GM12865 (cell line): ENCODE results near the gene DOK7.

Experiments used
- DNase-seq: peaks from one replicate; pipeline ENCODE4 v3.0.0; 2010; ENCODE audit warnings: low read depth
- H3K4me3 ChIP-seq: 2 replicates; pipeline ENCODE4 v1.5.1; 2011; ENCODE audit warnings: mild to moderate bottlenecking, low read depth, low read length, control low read depth
- TF ChIP-seq, protein P1 (sequence below): IDR thresholded peaks from 2 replicates; pipeline ENCODE4 v1.5.1; 2011; ENCODE audit warnings: low read length, control low read depth, low read depth, inconsistent platforms; ENCODE audit not compliant: insufficient read depth; ENCODE audit errors: missing control alignments

Gene DOK7

DNA sequence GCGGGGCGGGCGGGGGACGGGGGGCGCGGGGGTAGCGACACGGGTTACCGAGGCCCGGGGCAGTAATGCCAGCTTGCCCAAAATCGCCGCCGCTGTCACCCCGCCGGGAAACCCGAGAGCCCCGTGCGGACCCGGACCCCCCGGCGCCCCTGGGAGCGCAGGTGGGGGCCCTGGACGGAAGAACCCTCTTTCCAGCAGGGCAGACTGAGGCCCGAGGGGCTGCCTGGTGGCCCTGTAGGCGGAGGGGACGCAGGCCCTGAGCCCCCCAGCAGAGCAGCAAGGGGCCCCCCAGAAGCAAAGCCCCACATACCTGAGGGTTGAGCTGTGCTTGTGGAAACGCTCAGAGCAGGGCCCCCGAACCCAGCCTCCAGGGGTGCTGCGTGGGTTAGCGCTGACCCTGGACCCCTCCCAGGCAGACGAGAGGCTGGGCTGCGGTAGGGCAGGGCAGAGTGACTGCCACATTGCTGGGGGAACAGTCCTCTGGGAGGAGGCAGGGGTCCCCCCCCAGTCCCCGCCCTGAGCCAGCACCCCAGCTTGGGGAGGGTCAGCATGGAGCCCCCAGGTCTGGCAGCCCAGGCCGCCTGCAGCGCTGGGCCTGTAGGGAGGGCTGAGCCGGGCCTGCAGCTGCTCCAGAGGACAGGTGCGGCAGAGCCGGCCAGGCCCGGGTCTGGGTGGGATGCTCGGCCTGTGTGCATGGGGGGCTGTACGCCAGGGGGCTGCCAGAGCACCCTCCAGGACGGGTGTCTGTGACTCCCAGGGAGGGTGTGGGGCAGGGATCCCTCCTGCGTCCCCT is 646 bp downstream of the DOK7 start:
- no peak overlapping the region for H3K4me3 ChIP-seq
- TF ChIP-seq, protein P1, sequence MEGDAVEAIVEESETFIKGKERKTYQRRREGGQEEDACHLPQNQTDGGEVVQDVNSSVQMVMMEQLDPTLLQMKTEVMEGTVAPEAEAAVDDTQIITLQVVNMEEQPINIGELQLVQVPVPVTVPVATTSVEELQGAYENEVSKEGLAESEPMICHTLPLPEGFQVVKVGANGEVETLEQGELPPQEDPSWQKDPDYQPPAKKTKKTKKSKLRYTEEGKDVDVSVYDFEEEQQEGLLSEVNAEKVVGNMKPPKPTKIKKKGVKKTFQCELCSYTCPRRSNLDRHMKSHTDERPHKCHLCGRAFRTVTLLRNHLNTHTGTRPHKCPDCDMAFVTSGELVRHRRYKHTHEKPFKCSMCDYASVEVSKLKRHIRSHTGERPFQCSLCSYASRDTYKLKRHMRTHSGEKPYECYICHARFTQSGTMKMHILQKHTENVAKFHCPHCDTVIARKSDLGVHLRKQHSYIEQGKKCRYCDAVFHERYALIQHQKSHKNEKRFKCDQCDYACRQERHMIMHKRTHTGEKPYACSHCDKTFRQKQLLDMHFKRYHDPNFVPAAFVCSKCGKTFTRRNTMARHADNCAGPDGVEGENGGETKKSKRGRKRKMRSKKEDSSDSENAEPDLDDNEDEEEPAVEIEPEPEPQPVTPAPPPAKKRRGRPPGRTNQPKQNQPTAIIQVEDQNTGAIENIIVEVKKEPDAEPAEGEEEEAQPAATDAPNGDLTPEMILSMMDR: no peak
- no peak for DNase-seq

DNA sequence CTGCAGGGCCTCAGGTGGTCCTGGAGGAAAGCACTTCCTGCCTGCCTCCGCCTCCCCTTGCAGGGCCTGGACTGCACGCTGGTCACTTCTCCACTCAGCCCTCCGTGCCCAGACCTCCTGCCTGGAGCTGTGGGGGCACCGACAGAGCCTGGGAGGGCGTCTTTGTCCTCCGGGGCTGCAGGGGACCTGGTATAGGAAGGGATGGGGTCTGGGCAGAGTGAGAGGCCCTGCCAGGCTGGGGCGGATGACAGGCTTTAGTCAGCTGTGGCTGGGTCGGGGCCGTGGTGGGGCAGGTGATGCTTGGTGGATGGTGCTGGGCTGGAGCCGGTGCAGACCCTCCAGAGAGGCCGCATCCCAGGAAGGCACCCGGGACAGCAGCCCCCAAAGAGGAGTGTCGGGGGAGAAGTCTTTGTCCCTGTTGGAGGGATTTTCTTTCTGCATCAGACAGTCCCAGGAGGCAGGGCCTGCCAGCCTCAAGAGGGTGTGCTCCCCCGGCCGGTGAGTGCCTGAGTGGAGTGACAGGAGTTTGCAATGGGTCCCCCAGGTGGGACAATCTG is 1.3 kb downstream of the DOK7 start:
- DNase-seq: no peak
- TF ChIP-seq, protein P1: no peak
- no peak overlapping the region for H3K4me3 ChIP-seq

DNA sequence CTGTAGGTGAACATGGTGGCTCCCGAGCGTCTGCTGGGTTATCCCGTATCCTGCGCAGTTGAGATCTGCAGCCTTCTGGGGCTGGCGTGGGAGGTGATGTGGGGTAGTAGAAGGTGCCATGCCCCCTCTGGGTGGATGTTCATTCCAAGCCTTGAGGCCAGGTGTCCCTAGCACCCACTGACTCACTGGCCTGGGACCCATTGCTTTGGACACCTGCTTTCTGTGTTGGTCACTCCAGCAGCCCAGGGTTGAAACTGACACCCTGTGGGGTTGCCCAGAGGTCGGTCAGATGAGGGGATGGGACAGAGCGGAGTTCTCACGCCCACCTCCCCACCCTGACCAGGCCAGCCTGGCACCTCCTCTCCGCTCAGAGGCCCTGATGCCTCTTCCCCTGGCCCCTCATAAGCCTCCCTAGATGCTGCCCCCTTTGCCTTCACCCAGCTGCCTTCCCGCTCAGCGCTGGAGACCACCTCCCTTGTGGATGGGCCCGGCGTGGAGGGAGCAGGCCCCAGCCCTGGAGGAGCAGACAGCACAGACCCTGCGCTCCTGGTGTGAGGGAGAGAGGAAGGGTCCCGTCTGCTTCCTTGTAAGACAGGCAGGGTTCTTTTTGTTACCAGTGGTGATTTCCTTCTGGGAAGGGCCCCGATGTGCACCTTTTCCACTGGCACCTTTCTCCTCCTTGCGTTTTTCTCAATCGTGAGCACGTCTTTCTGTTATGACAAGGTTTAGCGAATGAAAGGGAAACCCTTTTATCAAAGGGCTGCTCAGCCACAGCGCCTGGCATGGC is 2.0 kb downstream of the DOK7 start:
- TF ChIP-seq, protein P1: no peak
- no peak overlapping the region for H3K4me3 ChIP-seq
- no peak for DNase-seq

GRCh38 chr4:3465698-3466671 is 2.9 kb downstream of the DOK7 start:
- DNase-seq: no peak
- H3K4me3 ChIP-seq: no peak overlapping the region
- TF ChIP-seq, protein P1: no peak

- TF ChIP-seq, protein P1: no peak
- no peak for DNase-seq
These were observed 3.8 kb downstream of the DOK7 start for GRCh38 chr4:3466691-3467600.

More at GRCh38 chr4:3466691-3467600, 3.8 kb downstream of the DOK7 start:
- no peak overlapping the region for H3K4me3 ChIP-seq
